ENCODE data around the gene RPL13A. TPM values are rescaled to one million over a fixed set of nuclear protein-coding genes. Genes with fewer than 3 reads are reported as not detected.

The RPL13A gene
- total and polyA plus RNA-seq, 9 of the 15 experiments (the other 6 are each of a cell fraction or from before 2014, with no cell fraction given) = 1,744 to 5,482 (median 2,949) TPM

- no peak for TF ChIP-seq CHD7 (IDR thresholded peaks at IDR 0.05; ENCODE audit: low read depth, low read length)
- TF ChIP-seq ZNF609 (CRISPR knock-in tag; IDR thresholded peaks at IDR 0.05; ENCODE audit: borderline replicate concordance) = no peak
- no peak for TF ChIP-seq ARID3B (CRISPR knock-in tag; IDR thresholded peaks at IDR 0.05; ENCODE audit: borderline replicate concordance)
- no peak for TF ChIP-seq MEIS2 (IDR thresholded peaks at IDR 0.05; ENCODE audit: partially characterized antibody)
- TF ChIP-seq C11orf30 (IDR thresholded peaks at IDR 0.05; ENCODE audit: low read depth) = no peak
- no peak for TF ChIP-seq ETS2 (tag; IDR thresholded peaks at IDR 0.05; ENCODE audit: borderline replicate concordance, poor library complexity, severe bottlenecking)
- TF ChIP-seq TEAD4 (IDR thresholded peaks at IDR 0.05; ENCODE audit: low read length) = no peak
- no peak for TF ChIP-seq TEAD4 (CRISPR knock-in tag; IDR thresholded peaks at IDR 0.05; ENCODE audit: borderline replicate concordance)
- no peak for TF ChIP-seq ZKSCAN1 (IDR thresholded peaks at IDR 0.05; ENCODE audit: low read depth, low read length)
Measured at GRCh38 chr19:49486710-49487276, 615 bp upstream of the RPL13A start (continued).
